T-helper 1 cell treated with Interleukin-12 subunit alpha and Interleukin-12 subunit beta and Interleukin-4 antibody, amounts not matched to agents 30 μg/mL and 1 μg/mL, for 36 hours (primary cell): ENCODE results near the gene SDK2.

Experiments
- H3K27ac Mint-ChIP-seq: one replicate; pipeline ENCODE4 v1.8.0; 2021; ENCODE audit warnings: mild to moderate bottlenecking, mixed read lengths
- H3K27me3 Mint-ChIP-seq: one replicate; pipeline ENCODE4 v1.8.0; 2021; ENCODE audit warnings: low read depth, mixed read lengths
- H3K36me3 Mint-ChIP-seq: one replicate; pipeline ENCODE4 v1.8.0; 2021; ENCODE audit warnings: low read depth, mixed read lengths
- H3K4me1 Mint-ChIP-seq: one replicate; pipeline ENCODE4 v1.8.0; 2021; ENCODE audit warnings: low read depth, mixed read lengths
- H3K4me3 Mint-ChIP-seq: one replicate; pipeline ENCODE4 v1.8.0; 2021; ENCODE audit warnings: mild to moderate bottlenecking, moderate library complexity, mixed read lengths
- H3K9me3 Mint-ChIP-seq: one replicate; pipeline ENCODE4 v1.8.0; 2021; ENCODE audit warnings: mixed read lengths

The SDK2 gene

DNA sequence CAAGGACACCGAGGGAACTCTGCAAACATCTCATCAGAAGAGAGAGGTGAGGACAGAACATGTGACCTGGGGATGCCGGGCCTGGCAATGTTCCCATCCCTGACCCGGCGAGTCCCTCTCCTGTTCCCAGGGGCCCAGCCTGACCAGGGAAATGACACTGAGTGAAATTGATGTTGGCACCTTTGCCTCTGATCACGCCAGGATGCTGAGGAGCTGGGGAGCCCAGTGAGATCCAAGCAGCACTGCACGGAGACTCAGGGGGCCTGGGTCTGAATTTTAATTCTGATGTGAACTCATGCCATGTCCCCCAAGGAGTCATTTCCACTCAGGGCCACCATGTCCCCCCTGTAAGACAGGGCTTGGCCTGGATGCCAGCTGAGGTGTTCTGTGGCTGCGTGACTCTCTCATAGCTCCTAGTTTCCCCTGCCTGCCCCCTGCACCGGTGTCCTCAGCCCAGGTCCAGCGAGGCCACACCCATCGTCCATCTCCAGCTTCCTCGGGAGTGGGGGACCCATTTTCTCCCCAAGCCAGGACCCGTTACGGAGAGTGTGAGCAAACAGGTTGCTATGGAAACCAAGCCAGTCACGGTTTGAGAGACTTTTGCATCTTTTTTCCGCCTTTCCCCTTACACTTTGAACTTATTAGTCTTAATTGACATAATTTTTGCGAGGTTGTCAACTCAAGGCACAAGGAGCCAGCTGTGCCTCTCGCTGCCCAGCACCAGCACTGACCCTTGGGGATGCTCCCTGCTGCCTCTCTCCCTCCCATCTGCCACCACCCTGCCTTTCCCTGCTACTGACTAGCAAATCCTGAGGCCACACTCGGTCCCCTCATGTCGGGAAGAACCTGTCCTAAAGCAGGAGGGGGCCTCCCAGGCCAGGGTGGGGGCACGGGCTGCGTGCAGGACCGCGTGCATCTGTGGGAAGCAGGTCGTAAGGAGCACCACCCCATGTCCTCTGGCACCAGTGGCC, 150.0 kb downstream of the SDK2 start:
- no peak overlapping the region for H3K4me3 Mint-ChIP-seq
- H3K36me3 Mint-ChIP-seq: no peaks in the 10 kb centered on the region
- H3K9me3 Mint-ChIP-seq: no peaks in the 10 kb centered on the region
- no peak overlapping the region for H3K27ac Mint-ChIP-seq
- H3K4me1 Mint-ChIP-seq: no peaks in the 10 kb centered on the region
- H3K27me3 Mint-ChIP-seq: no peaks in the 10 kb centered on the region

DNA sequence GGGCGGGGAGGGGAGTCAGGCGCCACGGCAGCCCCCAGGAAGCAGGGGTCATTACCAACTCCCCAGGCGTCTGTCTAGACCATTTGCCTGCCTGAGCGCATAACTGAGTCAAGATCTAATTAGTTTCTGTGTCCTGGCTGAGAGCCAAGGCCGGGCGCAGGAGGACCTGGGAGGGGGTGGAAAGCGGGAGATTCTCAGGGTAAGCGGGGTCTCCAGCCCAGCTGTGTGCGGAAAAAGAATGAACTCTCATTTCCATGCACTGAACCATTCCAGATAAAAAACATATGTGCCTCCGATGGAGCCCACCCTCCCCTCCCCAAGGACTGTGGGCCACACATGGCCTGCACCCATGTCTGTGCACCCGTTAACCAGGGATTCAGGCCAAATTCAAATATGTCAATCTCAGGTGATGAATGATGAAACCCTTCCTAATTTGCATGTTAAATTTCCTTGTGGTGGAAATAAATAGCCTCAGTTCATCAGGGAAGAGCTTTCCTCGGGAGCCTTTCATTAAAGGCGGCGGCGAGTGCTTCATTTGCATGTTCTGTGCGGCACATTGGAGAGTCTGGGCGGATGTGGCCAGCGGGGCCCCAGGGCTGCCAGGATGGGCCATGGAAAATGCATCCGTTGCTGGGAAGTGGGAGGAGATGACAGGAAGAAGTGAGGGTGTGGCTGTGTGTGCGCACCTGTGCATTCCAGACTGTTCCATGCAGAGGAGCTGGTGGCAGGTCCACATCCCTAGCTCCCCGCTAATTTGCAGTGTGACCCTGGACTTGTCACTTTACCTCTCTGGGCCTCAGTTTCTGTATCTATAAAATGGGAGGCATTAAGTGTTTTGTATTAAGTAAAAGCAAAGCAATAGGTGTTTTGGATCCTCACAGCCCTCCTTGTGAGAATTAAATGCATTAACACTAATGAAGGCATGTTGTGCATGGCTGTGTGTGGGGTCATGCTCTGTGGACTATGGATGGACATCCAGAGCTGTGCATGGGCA, 151.1 kb downstream of the SDK2 start:
- Mint-ChIP-seq H3K9me3 (no peaks in the 10 kb centered on the region), H3K27me3 (no peaks in the 10 kb centered on the region), H3K36me3 (no peaks in the 10 kb centered on the region), H3K4me3 (no peak overlapping the region), H3K27ac (no peak overlapping the region), H3K4me1 (no peaks in the 10 kb centered on the region)

DNA sequence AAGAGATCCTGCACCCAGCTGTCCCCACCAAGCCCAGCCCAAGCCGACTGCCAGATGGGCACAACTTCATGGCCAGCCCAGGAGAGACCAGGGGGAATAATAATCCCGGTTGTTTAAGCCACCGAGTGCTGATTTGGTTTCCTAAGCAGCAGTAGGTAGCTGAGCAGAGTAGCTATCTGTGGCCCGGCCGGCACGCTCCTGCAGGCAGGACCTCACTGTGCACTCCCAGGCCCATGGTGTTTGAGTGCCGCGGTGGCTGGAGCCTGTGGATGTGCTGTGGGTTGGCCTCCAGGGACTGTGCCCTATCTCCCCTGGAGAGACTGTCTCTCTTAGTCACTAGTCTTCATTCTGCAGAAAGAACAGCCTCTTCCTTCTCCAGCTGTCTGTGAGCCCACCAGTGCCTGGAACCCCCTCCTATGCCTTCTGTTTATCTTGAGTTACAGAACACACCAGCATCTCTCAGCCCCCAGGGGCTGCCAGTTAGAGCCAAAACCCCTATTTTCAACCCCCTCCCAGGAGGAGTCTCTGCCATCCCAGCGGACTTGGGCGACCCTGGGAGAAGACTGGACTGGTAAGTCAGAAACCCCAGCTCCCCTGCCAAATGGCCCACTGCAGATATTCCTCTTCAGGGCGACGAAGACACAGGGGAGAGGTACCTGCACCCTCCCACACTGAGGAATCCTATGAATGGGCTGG, 152.0 kb downstream of the SDK2 start:
- H3K4me3 Mint-ChIP-seq: no peak overlapping the region
- H3K27ac Mint-ChIP-seq: no peak overlapping the region

DNA sequence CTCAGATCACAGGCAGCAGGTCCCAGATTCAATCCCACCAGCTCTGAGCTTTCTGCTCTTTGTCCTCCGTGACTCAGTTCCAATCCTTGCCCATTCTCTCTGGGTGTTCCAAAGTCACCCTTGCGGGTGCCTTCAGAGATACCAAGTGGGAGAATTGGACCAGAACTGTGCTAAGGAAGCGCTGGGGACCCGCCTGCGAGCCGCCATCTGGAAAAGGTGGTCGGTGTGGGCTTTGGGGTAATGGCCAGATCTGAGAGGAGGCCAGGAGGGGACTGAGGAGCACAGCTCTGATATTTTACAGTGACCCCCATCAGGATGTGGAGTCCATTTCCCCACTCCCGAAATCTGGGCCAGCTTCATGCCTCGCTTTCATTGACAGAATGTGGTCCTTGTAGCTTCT, 152.6 kb downstream of the SDK2 start:
- H3K27ac Mint-ChIP-seq: no peak overlapping the region
- H3K9me3 Mint-ChIP-seq: no peaks in the 10 kb centered on the region
- no peaks in the 10 kb centered on the region for H3K27me3 Mint-ChIP-seq

More for the DNA sequence above, 152.0 kb downstream of the SDK2 start:
- Mint-ChIP-seq H3K4me1 (no peaks in the 10 kb centered on the region), H3K9me3 (no peaks in the 10 kb centered on the region), H3K36me3 (no peaks in the 10 kb centered on the region), H3K27me3 (no peaks in the 10 kb centered on the region)

DNA sequence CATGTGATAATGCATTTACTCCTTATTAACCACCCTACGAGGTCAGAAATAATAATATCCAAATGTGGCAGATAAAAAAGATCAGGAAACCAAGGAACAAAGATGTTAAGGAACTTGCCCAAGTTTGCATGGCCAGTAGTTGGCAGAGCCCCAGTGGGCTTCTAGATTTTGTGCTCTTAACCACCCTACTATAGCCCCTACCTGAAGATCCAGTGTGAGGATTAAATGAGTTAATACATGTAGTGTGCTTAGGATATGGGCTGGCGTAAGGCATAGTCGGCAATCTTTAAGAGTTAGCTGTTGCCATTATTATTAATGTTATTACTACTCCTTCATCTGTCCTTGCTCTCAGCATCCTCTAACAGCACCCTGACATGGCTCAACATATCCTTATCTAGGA, 153.4 kb downstream of the SDK2 start:
- Mint-ChIP-seq H3K36me3 (no peaks in the 10 kb centered on the region), H3K27ac (no peak overlapping the region), H3K4me3 (no peak overlapping the region), H3K4me1 (no peaks in the 10 kb centered on the region), H3K27me3 (no peaks in the 10 kb centered on the region), H3K9me3 (peaks cover 2% of the 10 kb centered on the region)

More for the DNA sequence above, 152.6 kb downstream of the SDK2 start:
- Mint-ChIP-seq H3K4me1 (no peaks in the 10 kb centered on the region), H3K36me3 (no peaks in the 10 kb centered on the region), H3K4me3 (no peak overlapping the region)

DNA sequence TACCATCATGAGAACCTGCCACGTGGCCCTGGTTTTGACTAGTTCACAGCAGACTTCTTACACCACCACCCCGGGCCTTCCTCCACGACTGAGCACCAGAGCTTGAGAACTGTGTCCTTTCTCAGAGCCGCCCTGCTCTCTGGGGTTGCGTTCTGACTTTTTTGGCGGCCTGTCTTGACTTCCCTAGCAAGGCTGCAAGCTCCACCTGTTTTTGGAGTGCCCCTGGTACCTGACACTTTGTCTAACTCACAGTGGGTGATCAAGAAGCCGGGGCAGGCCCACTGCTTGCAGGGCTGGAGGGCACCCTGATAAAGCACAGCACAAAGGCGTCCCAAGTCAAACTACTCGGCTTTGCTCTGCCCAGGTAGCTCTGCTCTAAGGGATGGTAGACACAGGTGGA, 154.3 kb downstream of the SDK2 start:
- Mint-ChIP-seq H3K27me3 (no peaks in the 10 kb centered on the region), H3K4me1 (no peaks in the 10 kb centered on the region)

DNA sequence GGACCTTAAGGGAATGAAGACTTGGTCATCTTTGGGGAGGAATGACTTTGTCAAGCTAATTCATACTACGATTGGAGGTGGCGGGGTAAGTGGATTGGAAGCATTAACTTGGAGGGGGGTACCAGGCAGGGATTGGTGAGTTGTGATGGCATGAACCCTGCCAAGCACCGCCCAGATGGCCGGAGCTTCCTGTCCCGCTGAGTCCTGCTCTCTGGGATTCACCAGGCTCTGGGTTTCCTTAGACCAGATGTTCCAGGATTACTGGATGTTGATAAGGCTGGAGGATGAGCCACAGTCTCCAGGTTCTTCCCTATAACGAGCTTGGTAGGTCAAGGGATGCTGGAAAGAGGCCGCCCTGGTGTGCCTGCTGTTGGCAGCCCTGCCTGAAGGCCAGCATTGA, 154.9 kb downstream of the SDK2 start:
- Mint-ChIP-seq H3K27ac (no peak overlapping the region), H3K36me3 (peaks cover 2% of the 10 kb centered on the region), H3K4me3 (no peak overlapping the region), H3K4me1 (no peaks in the 10 kb centered on the region), H3K27me3 (no peaks in the 10 kb centered on the region), H3K9me3 (peaks cover 12% of the 10 kb centered on the region)

More for the DNA sequence above, 154.3 kb downstream of the SDK2 start:
- H3K4me3 Mint-ChIP-seq: no peak overlapping the region
- H3K27ac Mint-ChIP-seq: no peak overlapping the region
- peaks cover under 1% of the 10 kb centered on the region for H3K36me3 Mint-ChIP-seq
- H3K9me3 Mint-ChIP-seq: peaks cover 8% of the 10 kb centered on the region

DNA sequence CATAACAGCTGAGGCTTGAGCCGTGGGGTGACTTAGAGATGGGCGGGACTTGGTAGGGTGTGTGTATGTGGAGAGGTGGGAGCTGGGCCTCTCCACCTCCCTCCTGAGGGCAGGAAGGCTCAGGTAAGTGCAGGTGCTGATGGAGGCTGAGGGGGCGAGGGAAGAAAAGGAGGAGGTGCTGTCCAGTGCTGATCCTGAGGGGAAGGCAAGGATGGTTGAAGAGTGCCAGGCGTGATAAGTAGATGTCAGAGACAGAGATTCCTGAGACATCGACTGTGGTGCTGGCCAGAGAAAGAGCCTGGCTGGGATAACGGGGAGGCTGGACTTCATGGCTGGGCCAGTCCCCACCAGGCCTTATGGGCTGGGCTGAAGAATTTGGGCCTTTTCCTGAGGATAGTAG, 159.1 kb downstream of the SDK2 start:
- Mint-ChIP-seq H3K4me3 (no peak overlapping the region), H3K36me3 (peaks cover 2% of the 10 kb centered on the region), H3K27me3 (no peaks in the 10 kb centered on the region), H3K4me1 (no peaks in the 10 kb centered on the region), H3K27ac (no peak overlapping the region), H3K9me3 (peaks cover 12% of the 10 kb centered on the region)

DNA sequence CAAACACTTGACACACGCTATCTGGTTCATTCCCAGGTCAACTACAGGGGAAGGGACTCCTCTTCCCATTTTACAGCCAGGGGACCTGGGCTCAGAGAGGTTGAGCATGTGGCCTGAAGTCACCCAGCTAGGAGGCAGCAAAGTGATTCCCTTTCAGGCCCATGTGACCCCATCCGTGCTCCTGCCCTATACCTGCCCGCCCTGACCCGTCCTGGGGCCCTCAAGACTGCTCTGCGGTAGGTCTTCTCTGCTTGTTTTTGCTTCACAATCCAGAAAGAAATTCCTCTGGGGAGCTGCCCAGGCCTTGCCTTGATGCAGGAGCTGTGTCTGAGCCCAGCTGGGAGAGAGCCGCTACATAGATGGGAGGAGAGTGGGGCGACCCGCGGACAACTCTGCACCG, 161.4 kb downstream of the SDK2 start:
- Mint-ChIP-seq H3K27me3 (no peaks in the 10 kb centered on the region), H3K4me3 (no peak overlapping the region), H3K9me3 (peaks cover 12% of the 10 kb centered on the region), H3K27ac (no peak overlapping the region), H3K4me1 (no peaks in the 10 kb centered on the region), H3K36me3 (peaks cover 2% of the 10 kb centered on the region)

DNA sequence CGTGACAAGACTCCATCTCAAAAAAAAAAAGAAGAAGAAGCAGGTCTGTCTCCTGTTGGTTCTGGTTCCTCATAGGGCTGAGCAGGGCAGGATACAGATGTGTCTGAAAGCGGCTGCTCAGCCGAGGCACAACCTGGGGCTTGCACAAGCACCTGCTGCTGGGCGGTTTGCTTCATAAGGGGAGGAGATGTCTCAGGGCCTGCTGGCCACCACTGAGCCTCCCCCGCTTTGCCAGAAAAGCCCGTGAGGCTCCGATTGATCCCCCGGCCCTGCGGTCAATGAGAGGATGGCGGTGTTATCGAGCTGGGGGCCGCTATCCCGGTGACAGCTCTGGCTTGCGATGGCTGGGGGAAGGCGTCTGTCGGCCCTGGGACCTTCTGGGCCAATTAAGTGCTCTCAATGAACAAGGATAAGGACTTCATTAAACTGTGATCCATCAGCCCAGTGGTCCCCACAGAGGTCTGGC, 162.0 kb downstream of the SDK2 start:
- Mint-ChIP-seq H3K4me1 (no peaks in the 10 kb centered on the region), H3K4me3 (no peak overlapping the region), H3K27ac (no peak overlapping the region)

DNA sequence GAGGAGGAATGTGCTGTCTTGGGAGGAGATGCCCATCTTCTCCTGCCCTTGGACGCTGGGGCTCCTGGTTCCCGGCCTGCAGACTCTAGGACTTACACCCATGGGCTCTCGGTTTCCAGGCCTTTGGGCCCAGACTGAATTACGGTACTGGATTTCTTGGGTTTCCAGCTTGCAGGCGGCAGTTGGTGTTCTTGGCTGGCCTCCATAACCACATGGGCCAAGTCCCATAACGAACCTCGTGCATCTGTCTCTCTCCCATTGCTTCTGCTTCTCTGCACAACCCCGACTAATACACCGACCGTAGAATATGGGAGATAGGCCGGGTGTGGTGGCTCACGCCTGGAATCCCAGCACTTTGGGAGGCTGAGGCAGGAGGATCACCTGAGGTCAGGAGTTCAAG, 162.6 kb downstream of the SDK2 start:
- no peaks in the 10 kb centered on the region for H3K4me1 Mint-ChIP-seq
- H3K4me3 Mint-ChIP-seq: no peak overlapping the region
- H3K27ac Mint-ChIP-seq: no peak overlapping the region
- H3K9me3 Mint-ChIP-seq: peaks cover 12% of the 10 kb centered on the region
- peaks cover 2% of the 10 kb centered on the region for H3K36me3 Mint-ChIP-seq
- H3K27me3 Mint-ChIP-seq: no peaks in the 10 kb centered on the region

More for the DNA sequence above, 162.0 kb downstream of the SDK2 start:
- H3K27me3 Mint-ChIP-seq: no peaks in the 10 kb centered on the region
- peaks cover 2% of the 10 kb centered on the region for H3K36me3 Mint-ChIP-seq
- H3K9me3 Mint-ChIP-seq: peaks cover 12% of the 10 kb centered on the region

DNA sequence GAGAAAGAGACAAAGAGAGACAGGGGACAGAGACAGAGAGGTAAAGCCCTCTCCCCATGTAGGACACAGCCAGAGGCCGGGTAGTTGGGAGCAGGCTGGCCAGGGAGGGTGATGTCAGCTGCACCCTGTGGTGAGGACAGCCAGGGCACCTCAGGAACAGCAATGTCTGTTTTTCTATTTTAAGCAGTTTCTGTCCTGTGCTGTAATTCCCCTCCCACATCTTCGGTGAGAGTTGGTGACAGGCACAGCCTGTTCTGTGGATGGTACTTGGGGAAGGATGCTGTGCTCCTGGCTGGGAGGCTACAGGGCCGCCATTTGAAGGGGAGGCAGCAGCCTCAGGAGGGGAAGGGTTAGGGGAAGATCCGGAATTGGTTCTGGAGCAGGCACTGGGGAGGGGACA, 163.5 kb downstream of the SDK2 start:
- no peak overlapping the region for H3K27ac Mint-ChIP-seq
- no peak overlapping the region for H3K4me3 Mint-ChIP-seq
- H3K27me3 Mint-ChIP-seq: no peaks in the 10 kb centered on the region
- peaks cover 2% of the 10 kb centered on the region for H3K36me3 Mint-ChIP-seq
- no peaks in the 10 kb centered on the region for H3K4me1 Mint-ChIP-seq
- peaks cover 9% of the 10 kb centered on the region for H3K9me3 Mint-ChIP-seq

DNA sequence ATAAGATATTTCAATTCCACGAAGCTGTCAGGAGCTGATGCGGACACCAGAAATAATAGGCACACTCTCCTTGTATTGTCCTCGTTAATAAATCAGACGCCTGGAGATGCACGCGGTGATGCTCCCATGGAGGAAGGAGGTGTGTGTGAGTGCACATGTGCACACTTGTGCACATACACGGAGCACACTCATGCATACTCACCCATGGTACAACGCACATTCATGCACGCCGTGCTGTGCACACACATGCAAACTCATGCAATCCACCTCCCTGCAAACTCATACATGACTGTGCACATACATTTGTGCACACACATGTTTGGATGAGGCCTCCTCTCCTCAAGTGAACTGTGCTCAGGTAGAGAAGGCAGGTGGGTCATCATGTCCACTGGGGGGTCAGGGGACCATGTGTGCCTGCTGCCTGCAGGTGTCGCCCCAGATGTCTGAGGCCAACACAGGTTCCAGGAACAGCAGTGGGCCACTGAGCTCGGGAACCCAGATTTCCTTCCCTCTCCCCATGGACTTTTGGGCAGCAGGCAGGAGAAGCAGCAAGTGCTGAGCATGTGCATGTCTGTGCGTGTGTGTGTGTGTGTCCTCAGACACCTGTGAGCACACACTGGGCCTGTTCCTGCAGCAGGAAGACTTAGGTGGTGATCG, 165.3 kb downstream of the SDK2 start:
- Mint-ChIP-seq H3K27ac (no peak overlapping the region), H3K36me3 (no peaks in the 10 kb centered on the region), H3K4me1 (no peaks in the 10 kb centered on the region), H3K27me3 (peaks cover 3% of the 10 kb centered on the region), H3K4me3 (no peak overlapping the region), H3K9me3 (no peaks in the 10 kb centered on the region)
